Gastrocnemius medialis (tissue), 4 donors: ENCODE results near the gene CTRB2. TPM values are rescaled to one million over a fixed set of nuclear protein-coding genes. Genes with fewer than 3 reads are reported as not detected.

Experiments used
- ATAC-seq, 2 donors: fragments of 150-250 bp; one replicate each; pipeline ENCODE4 v1.9.1; 2016
- DNase-seq, 2 donors: peaks; one replicate each; pipeline ENCODE4 v3.0.0-alpha.2; 2019
- H3K27ac ChIP-seq, 4 donors: fragments of 200-600 bp; sonication (generic); 1 replicate in 1 of 4; 2 replicates in 3 of 4; pipeline ENCODE4 v1.5.1; 2016 to 2018; ENCODE audit warnings: mild to moderate bottlenecking in 2 of 4, moderate library complexity in 1 of 4
- H3K27me3 ChIP-seq, 3 donors: fragments of 200-600 bp; sonication (generic) in 2 of 3; 1 replicate in 1 of 3; 2 replicates in 2 of 3; pipeline versions ENCODE4 v1.5.1 to v1.6.0; 2016 to 2019; ENCODE audit warnings: mild to moderate bottlenecking in 1 of 3, moderate library complexity in 1 of 3
- H3K36me3 ChIP-seq, 2 donors: fragments of 200-600 bp; sonication (generic) in 1 of 2; one replicate each; pipeline ENCODE4 v1.5.1; 2017 to 2018
- H3K4me1 ChIP-seq, 2 donors: fragments of 200-600 bp; sonication (generic) in 1 of 2; one replicate each; pipeline ENCODE4 v1.5.1; 2016 to 2017; ENCODE audit warnings: mild to moderate bottlenecking in 2 of 2
- H3K4me3 ChIP-seq, 4 donors: fragments of 200-600 bp; sonication (generic) in 3 of 4; 1 replicate in 1 of 4; 2 replicates in 3 of 4; pipeline ENCODE4 v1.5.1; 2016 to 2019; ENCODE audit warnings: mild to moderate bottlenecking in 2 of 4
- H3K9me3 ChIP-seq, 3 donors: fragments of 200-600 bp; sonication (generic) in 2 of 3; 1 replicate in 1 of 3; 2 replicates in 2 of 3; pipeline ENCODE4 v1.5.1; 2016 to 2019
- POLR2A ChIP-seq, 2 donors: fragments of 450-650 bp; IDR thresholded peaks; one replicate each; pipeline ENCODE4 v1.6.1; 2017; ENCODE audit warnings: antibody characterized with exemption in 2 of 2, mild to moderate bottlenecking in 2 of 2, moderate library complexity in 2 of 2
- in situ Hi-C, 4 donors: fragments of 200-750 bp; cut with MboI; loops; one replicate each; pipeline versions ENCODE4 v1.15.0 to v1.8.0; 2017; ENCODE audit warnings: low sequenced_read_pairs in 4 of 4
- intact Hi-C: fragments of 100-400 bp; cut with DNase I; formaldehyde crosslinking; loops from one replicate; pipeline ENCODE4 v1.15.1; 2023; ENCODE audit warnings: low total_unique reads
- total RNA-seq, 4 donors: library from RNA; depleted of rRNA; stranded (reverse); fragments of >200 nt; gene quantifications; one replicate each; pipeline versions ENCODE4 v1.1.0 to v1.2.3, GENCODE V29; 2016
- TF ChIP-seq, protein P1 (sequence below), 5 experiments: fragments of 450-650 bp in 3 of 5; fragments of 200-600 bp in 2 of 5; sonication (generic) in 2 of 5; IDR thresholded peaks in 4 of 5; conservative IDR thresholded peaks in 1 of 5; 1 replicate in 4 of 5; 2 replicates in 1 of 5; pipeline ENCODE4 v1.5.1; 2016 to 2019; ENCODE audit warnings: antibody characterized with exemption in 5 of 5, mild to moderate bottlenecking in 3 of 5, moderate library complexity in 3 of 5

CTRB2 gene
- total RNA-seq, 4 donors from 2014 or later, result 3.0 TPM; not detected in 3

DNA sequence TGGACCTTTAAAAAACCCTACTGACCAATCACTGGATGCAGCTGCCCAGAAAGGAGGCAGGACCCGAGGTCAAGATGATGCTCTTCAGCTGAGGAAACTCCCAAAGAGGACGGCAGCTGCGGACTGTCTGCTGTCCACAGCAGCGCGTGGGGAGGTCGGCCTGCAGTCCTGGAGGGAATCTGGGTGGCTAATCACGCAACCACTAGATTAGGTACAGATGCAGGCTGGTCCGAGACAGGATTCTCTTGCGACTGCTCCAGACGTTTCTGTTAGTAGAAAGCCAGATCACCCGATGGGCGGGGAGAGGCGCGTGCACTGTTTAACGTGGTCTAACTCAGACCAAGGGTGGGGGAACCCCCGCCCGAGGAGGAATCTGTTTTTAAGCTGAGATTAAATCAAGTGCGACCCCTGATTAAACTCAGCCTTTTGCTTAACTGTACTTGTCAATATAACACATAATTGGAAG is 8.8 kb downstream of the CTRB2 start:
- Histone ChIP-seq H3K4me3 (no peak overlapping the region), H3K9me3 (no peaks in the 10 kb centered on the region), H3K27ac (no peak overlapping the region), H3K27me3 (peaks cover 0 to 10% (median 7%) of the 10 kb centered on the region in 3 donors), H3K36me3 (no peaks in the 10 kb centered on the region), H3K4me1 (no peaks in the 10 kb centered on the region)
- ATAC-seq (no peak), DNase-seq (no peak)
- in situ Hi-C loops (loop anchor here in 3 of 4 donors (5.0 to 25.0 kb wide), 4 partner anchors 184 to 564 kb away; no protein-coding TSS in a partner anchor), intact Hi-C loops (loop anchor here (5.0 kb wide), 1 partner anchor 264 kb away; the partner anchor contains the start of gene TMEM170A)
- TF ChIP-seq POLR2A (IDR thresholded peaks at IDR 0.05), result no peak

DNA sequence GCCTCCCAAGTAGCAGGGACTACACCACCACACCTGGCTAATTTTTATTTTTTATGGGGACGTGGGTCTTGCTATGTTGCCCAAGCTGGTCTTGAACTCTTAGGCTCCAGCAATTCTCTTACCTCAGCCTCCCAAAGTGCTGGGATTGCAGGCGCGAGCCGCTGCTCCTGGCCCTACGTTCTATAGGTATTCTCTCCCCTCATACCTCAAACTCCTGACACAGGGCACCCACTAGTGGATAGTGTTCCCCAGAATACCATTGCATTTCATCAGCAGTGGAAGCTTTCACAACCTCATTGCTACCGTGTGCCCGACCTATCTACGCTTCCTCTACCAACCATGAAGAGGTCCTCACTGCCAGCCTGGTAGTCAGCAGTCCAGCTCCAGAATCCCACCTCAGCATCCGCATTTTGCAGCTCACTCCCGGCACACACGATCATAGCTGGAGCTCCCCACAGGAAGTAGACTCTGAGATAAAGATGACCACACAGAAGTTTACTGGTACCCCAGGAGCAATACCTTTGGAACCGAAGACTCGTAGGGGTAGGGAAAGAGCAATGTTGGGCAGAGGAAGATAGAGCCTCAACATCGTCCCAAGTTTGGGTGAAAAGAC is 9.3 kb downstream of the CTRB2 start:
- Histone ChIP-seq H3K27ac (no peak overlapping the region), H3K4me3 (no peak overlapping the region), H3K36me3 (no peaks in the 10 kb centered on the region), H3K4me1 (no peaks in the 10 kb centered on the region), H3K27me3 (peaks cover 0 to 10% (median 7%) of the 10 kb centered on the region in 3 donors), H3K9me3 (no peaks in the 10 kb centered on the region)
- intact Hi-C loops, result loop anchor here (5.0 kb wide), 1 partner anchor 265 kb away; the partner anchor contains the start of gene TMEM170A
- ATAC-seq (no peak), DNase-seq (no peak)
- TF ChIP-seq POLR2A (IDR thresholded peaks at IDR 0.05), result no peak
- in situ Hi-C loops, result loop anchor here in 3 of 4 donors (5.0 to 25.0 kb wide), 4 partner anchors 185 to 565 kb away; no protein-coding TSS in a partner anchor

DNA sequence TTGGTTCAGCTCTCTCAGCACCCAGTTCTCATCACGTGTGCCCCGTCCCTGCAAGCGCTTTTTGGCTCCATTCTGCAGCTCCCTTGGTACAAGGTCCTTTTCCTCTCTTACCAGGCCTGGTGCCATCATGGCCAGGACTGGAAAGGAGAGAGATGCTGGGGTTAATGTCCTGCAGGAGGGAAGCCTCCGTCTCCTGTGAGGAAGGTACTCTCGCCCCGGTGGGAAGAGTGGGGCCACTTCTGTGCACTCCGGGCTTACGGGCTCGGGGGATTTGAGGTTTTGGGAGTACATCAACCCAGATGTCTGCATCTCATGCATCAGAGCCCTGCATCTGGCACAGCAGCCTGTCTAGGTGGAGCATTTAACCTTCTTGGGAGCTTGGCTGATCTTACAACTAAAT is 10.1 kb downstream of the CTRB2 start:
- H3K4me1 ChIP-seq, result no peaks in the 10 kb centered on the region
- DNase-seq, result no peak
- no peak for ATAC-seq
- intact Hi-C loops (loop anchor here (5.0 kb wide), 1 partner anchor 265 kb away; the partner anchor contains the start of gene TMEM170A), in situ Hi-C loops (loop anchor here in 3 of 4 donors (5.0 to 25.0 kb wide), 4 partner anchors 185 to 565 kb away; no protein-coding TSS in a partner anchor)
- H3K4me3 ChIP-seq, result no peak overlapping the region
- TF ChIP-seq, protein P1, sequence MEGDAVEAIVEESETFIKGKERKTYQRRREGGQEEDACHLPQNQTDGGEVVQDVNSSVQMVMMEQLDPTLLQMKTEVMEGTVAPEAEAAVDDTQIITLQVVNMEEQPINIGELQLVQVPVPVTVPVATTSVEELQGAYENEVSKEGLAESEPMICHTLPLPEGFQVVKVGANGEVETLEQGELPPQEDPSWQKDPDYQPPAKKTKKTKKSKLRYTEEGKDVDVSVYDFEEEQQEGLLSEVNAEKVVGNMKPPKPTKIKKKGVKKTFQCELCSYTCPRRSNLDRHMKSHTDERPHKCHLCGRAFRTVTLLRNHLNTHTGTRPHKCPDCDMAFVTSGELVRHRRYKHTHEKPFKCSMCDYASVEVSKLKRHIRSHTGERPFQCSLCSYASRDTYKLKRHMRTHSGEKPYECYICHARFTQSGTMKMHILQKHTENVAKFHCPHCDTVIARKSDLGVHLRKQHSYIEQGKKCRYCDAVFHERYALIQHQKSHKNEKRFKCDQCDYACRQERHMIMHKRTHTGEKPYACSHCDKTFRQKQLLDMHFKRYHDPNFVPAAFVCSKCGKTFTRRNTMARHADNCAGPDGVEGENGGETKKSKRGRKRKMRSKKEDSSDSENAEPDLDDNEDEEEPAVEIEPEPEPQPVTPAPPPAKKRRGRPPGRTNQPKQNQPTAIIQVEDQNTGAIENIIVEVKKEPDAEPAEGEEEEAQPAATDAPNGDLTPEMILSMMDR (IDR thresholded peaks at IDR 0.05 in 4 of 5, conservative IDR thresholded peaks at IDR 0.05 in 1 of 5), result no peak
- TF ChIP-seq POLR2A (IDR thresholded peaks at IDR 0.05), result no peak
- H3K9me3 ChIP-seq, result no peaks in the 10 kb centered on the region
- no peaks in the 10 kb centered on the region for H3K36me3 ChIP-seq
- H3K27ac ChIP-seq, result no peak overlapping the region
- peaks cover 0 to 10% (median 7%) of the 10 kb centered on the region in 3 donors for H3K27me3 ChIP-seq

DNA sequence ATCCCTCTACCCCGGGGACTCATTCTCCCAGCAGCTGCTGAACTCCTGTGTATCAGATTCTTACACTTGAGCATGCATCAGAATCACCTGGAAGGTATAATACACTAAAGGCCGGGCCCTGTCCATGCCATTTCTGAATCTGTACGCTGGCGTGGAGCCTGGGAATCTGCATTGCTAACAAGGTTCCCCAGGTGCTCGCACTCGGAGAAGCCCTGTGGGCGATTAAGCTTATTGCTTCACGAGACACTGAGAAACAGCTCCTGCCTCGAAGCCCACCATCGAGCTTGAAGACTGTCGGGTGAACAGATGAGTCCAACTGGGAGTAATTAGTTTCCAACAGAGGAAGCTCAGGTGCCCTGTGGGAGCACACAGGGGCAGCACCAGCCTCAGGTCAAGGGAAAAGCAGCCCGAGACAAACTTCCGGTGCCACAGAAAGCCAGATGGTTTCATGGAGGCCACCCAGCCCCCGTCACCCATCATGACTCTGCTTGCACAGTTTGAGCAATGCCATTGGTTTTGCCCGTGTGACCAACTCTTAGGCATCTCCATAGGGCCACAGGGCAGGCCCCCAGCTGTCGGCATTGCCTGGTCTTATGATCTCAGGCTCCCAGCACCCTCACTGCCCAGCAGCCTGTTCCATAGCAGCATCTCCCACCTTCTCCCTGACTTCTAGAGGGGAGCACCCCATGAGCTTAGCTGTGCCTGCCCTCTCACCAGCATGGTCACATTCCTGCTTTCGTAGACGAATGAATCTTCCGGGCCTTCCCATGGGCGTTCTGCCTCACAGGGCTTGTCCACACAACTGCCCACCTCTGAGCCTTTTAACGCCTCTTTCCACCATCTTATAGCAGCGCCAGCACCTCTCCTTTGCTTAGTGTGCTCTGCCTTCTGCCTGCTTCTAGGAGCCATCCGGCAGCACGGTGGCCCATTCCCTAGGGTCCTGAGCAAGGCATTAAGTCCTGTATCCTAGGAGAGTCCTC is 10.9 kb downstream of the CTRB2 start:
- ATAC-seq, result no peak
- H3K27ac ChIP-seq, result no peak overlapping the region
- H3K4me3 ChIP-seq, result no peak overlapping the region
- no peak for TF ChIP-seq POLR2A (IDR thresholded peaks at IDR 0.05)
- TF ChIP-seq, protein P1 (IDR thresholded peaks at IDR 0.05 in 4 of 5, conservative IDR thresholded peaks at IDR 0.05 in 1 of 5), result no peak
- H3K4me1 ChIP-seq, result no peaks in the 10 kb centered on the region
- no peaks in the 10 kb centered on the region for H3K36me3 ChIP-seq
- intact Hi-C loops (loop anchor here (5.0 kb wide), 1 partner anchor 266 kb away; the partner anchor contains the start of gene TMEM170A), in situ Hi-C loops (loop anchor here in 3 of 4 donors (5.0 to 25.0 kb wide), 4 partner anchors 186 to 566 kb away; no protein-coding TSS in a partner anchor)
- no peaks in the 10 kb centered on the region for H3K9me3 ChIP-seq
- DNase-seq, result no peak
- H3K27me3 ChIP-seq, result peaks cover 0 to 10% (median 7%) of the 10 kb centered on the region in 3 donors

DNA sequence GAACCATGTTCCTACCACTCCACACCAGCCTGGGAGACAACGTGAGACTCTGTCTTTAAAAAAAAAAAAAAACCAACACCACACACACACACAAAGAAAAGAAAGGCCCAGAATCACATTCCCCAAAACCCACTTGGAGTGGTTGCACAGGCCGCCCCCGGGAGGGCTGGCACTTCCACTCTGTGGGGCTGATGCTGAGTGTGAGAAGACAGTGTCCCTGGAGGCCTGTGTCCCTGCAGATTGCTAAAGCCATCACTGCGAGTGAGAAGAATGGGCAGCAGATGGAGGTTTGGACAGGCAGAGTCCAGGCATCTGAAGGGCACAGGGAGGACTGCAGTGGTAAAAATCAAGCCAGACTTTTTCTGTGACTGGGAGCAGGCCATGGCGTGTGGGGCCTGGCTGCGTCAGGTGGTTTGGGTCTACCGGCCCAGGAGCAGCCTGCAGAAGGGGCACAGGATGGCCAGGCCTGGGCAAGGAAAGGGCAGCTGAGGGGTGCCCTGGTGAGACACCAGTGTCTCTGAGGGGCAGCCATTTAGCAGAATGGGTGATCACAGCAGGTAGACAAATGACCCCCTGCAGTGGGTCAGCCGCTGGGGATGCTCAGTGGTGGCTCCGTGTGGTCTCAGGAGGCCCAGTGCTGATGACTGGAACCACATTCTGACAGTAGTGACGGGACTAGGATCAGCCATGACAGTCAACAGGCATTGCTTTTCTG is 13.1 kb downstream of the CTRB2 start:
- Histone ChIP-seq H3K9me3 (no peaks in the 10 kb centered on the region), H3K27me3 (peaks cover 0 to 10% (median 7%) of the 10 kb centered on the region in 3 donors), H3K4me1 (no peaks in the 10 kb centered on the region), H3K27ac (no peak overlapping the region), H3K36me3 (no peaks in the 10 kb centered on the region), H3K4me3 (no peak overlapping the region)
- ATAC-seq, result no peak
- DNase-seq, result no peak
- intact Hi-C loops (no loop called here), in situ Hi-C loops (loop anchor here in 1 of 4 donors (10.0 to 25.0 kb wide), 2 partner anchors 211 to 568 kb away; no protein-coding TSS in a partner anchor)
- TF ChIP-seq POLR2A (IDR thresholded peaks at IDR 0.05), result no peak
- TF ChIP-seq, protein P1 (IDR thresholded peaks at IDR 0.05 in 4 of 5, conservative IDR thresholded peaks at IDR 0.05 in 1 of 5), result no peak
